ENCODE data around the gene HCFC1R1. TPM values are rescaled to one million over a fixed set of nuclear protein-coding genes. Genes with fewer than 3 reads are reported as not detected.

Gene HCFC1R1
- total RNA-seq, 1 experiment from 2014 or later: 61.3 TPM

GRCh38 chr16:3019594-3020246 is 4.0 kb downstream of the HCFC1R1 start:
- Histone ChIP-seq H4K8ac (replicated peaks; ENCODE audit: insufficient read length, low read depth, low read length) (no peak overlapping the region), H4K5ac (ENCODE audit: insufficient read length, low read depth, low read length) (no peak overlapping the region), H3K4ac (ENCODE audit: low read depth, low read length) (no peak overlapping the region), H3K23me2 (ENCODE audit: insufficient read length, low read depth, low read length, poor library complexity, severe bottlenecking) (peaks cover 33% of the 10 kb centered on the region), H3K14ac (ENCODE audit: insufficient read depth, low read length) (no peak overlapping the region), H2BK12ac (ENCODE audit: insufficient read length, low read depth, low read length) (no peak overlapping the region), H3K9me3 (ENCODE audit: control insufficient read depth, low read depth, low read length) (no peaks in the 10 kb centered on the region), H2BK15ac (ENCODE audit: low read depth, low read length) (no peak overlapping the region), H3K23ac (ENCODE audit: insufficient read length, low read depth, low read length) (no peak overlapping the region), H3K79me2 (ENCODE audit: insufficient read depth, low read length) (peaks cover 9% of the 10 kb centered on the region; the same call in 1 of the 2 replicates), H3K4me1 (ENCODE audit: insufficient read depth, low read length) (peaks cover 2% of the 10 kb centered on the region; the same call in 1 of the 2 replicates), H3K18ac (ENCODE audit: insufficient read length, low read depth, low read length) (peak overlapping the region; percentile 44), H4K91ac (ENCODE audit: insufficient read length, low read depth, low read length) (no peak overlapping the region), H3K56ac (ENCODE audit: insufficient read length, low read depth, low read length) (no peak overlapping the region), H2BK120ac (ENCODE audit: low read depth, low read length, poor library complexity, severe bottlenecking) (no peak overlapping the region), H2BK5ac (ENCODE audit: insufficient read length, low read length) (no peak overlapping the region), H3T11ph (ENCODE audit: low read length) (no peak overlapping the region), H3K4me2 (ENCODE audit: insufficient read depth, insufficient read length, low read length) (peak overlapping the region; percentile 51), H2AFZ (ENCODE audit: low read length) (no peak overlapping the region), H2BK20ac (ENCODE audit: low read depth, low read length, poor library complexity, severe bottlenecking) (no peak overlapping the region), H3K27ac (ENCODE audit: insufficient read length, low read depth, low read length) (no peak overlapping the region), H3K27me3 (ENCODE audit: insufficient read depth, low read length) (no peaks in the 10 kb centered on the region), H4K20me1 (ENCODE audit: control insufficient read depth, insufficient read depth, insufficient read length) (no peaks in the 10 kb centered on the region), H2AK5ac (ENCODE audit: insufficient read length, low read length) (no peak overlapping the region), H3K79me1 (ENCODE audit: insufficient read depth, low read depth, low read length, poor library complexity, severe bottlenecking) (no peaks in the 10 kb centered on the region), H3K9ac (ENCODE audit: extremely low read depth, insufficient read length, low read length) (no peak overlapping the region)
- DNase-seq: no peak
- Mint-ChIP-seq H3K4me3 (peak overlapping the region; percentile 93 to 96), H3K9me3 (no peaks in the 10 kb centered on the region; a peak in 2 of 5 replicates), H3K27ac (peak overlapping the region; percentile 77 to 95 (median 93); a peak in 5 of 7 replicates), H3K36me3 (ENCODE audit: insufficient read depth in 1 of 3, low read depth in 3 of 3) (peaks cover 22 to 42% (median 30%) of the 10 kb centered on the region in 3 experiments), H3K4me1 (peaks cover 38 to 66% of the 10 kb centered on the region in 2 experiments), H3K27me3 (ENCODE audit: low read depth) (peaks cover 7% of the 10 kb centered on the region; the same call in 1 of the 2 replicates)
- WGBS (ENCODE audit: extremely low coverage, insufficient read length, low lambda C conversion rate): no CpG with 5 or more reads among the region's 40 CpGs
- TF ChIP-seq, protein P1, sequence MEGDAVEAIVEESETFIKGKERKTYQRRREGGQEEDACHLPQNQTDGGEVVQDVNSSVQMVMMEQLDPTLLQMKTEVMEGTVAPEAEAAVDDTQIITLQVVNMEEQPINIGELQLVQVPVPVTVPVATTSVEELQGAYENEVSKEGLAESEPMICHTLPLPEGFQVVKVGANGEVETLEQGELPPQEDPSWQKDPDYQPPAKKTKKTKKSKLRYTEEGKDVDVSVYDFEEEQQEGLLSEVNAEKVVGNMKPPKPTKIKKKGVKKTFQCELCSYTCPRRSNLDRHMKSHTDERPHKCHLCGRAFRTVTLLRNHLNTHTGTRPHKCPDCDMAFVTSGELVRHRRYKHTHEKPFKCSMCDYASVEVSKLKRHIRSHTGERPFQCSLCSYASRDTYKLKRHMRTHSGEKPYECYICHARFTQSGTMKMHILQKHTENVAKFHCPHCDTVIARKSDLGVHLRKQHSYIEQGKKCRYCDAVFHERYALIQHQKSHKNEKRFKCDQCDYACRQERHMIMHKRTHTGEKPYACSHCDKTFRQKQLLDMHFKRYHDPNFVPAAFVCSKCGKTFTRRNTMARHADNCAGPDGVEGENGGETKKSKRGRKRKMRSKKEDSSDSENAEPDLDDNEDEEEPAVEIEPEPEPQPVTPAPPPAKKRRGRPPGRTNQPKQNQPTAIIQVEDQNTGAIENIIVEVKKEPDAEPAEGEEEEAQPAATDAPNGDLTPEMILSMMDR (conservative IDR thresholded peaks at IDR 0.05): no peak

All from H9 (cell line).